Measurements from ENCODE around the gene OR2A14. TPM values are rescaled to one million over a fixed set of nuclear protein-coding genes. Genes with fewer than 3 reads are reported as not detected.
A peak's percentile ranks its signal among the peaks of the same experiment; 100 is the strongest.

OR2A14 gene
- total and polyA plus RNA-seq, 2 experiments from 2014 or later = not detected

- no peak overlapping the region for H3K4me3 ChIP-seq
- H2AFZ ChIP-seq = peak overlapping the region; percentile 56; the same call in 1 of the 2 replicates
- H4K20me1 ChIP-seq (replicated peaks; ENCODE audit: insufficient read depth) = no peaks in the 10 kb centered on the region
- H3K27ac ChIP-seq (ENCODE audit: low read depth) = no peak overlapping the region
- H3F3A ChIP-seq (replicated peaks; ENCODE audit: low read depth) = no peaks in the 10 kb centered on the region
- no peak overlapping the region for H3K4me2 ChIP-seq
- no peaks in the 10 kb centered on the region for H3K27me3 ChIP-seq (ENCODE audit: insufficient read depth)
- Mint-ChIP-seq H3K4me3 (no peak overlapping the region), H3K27ac (no peak overlapping the region), H3K27me3 (ENCODE audit: insufficient read depth, low read depth, poor library complexity) (no peaks in the 10 kb centered on the region), H3K9me3 (no peaks in the 10 kb centered on the region), H3K36me3 (ENCODE audit: low read depth) (no peaks in the 10 kb centered on the region), H3K4me1 (peaks cover 5% of the 10 kb centered on the region; the same call in 2 of the 3 replicates)
- H3K4me1 ChIP-seq (ENCODE audit: insufficient read depth) = no peaks in the 10 kb centered on the region
- no peak for TF ChIP-seq CTCF (conservative IDR thresholded peaks at IDR 0.05; ENCODE audit: low read depth in 2 of 2)
- TF ChIP-seq REST (IDR thresholded peaks at IDR 0.05; ENCODE audit: unreplicated experiment) = no peak
- TF ChIP-seq STAT1 (IDR thresholded peaks at IDR 0.05; ENCODE audit: unreplicated experiment) = no peak
- no peak for TF ChIP-seq JUNB (IDR thresholded peaks at IDR 0.05; ENCODE audit: unreplicated experiment)
- TF ChIP-seq EZH2 (IDR thresholded peaks at IDR 0.05; ENCODE audit: low read depth, unreplicated experiment) = no peak
- no peak for TF ChIP-seq ZNF331 (CRISPR knock-in tag; IDR thresholded peaks at IDR 0.05; ENCODE audit: low read depth)
- no peak for TF ChIP-seq ETS1 (IDR thresholded peaks at IDR 0.05)
- TF ChIP-seq ZNF114 (CRISPR knock-in tag; IDR thresholded peaks at IDR 0.05) = no peak
- no peak for TF ChIP-seq NANOG (IDR thresholded peaks at IDR 0.05; ENCODE audit: borderline replicate concordance)
- TF ChIP-seq EZH2phosphoT487 (IDR thresholded peaks at IDR 0.05; ENCODE audit: unreplicated experiment) = no peak
- no peak for TF ChIP-seq ZNF462 (CRISPR knock-in tag; IDR thresholded peaks at IDR 0.05)
- TF ChIP-seq CREB1 (CRISPR knock-in tag; IDR thresholded peaks at IDR 0.05; ENCODE audit: low read depth) = no peak
- no peak for TF ChIP-seq POLR2AphosphoS5 (IDR thresholded peaks at IDR 0.05; ENCODE audit: low read depth)
- DNase-seq (ENCODE audit: low spot score) (no peak), ATAC-seq (no peak)
- no peaks in the 10 kb centered on the region for H3K36me3 ChIP-seq (ENCODE audit: insufficient read depth)
- no peaks in the 10 kb centered on the region; the same call in 1 of the 2 replicates for H3K9me2 ChIP-seq (ENCODE audit: insufficient read depth)
- H3K79me2 ChIP-seq (replicated peaks; ENCODE audit: insufficient read depth) = no peaks in the 10 kb centered on the region
These were observed 22.4 kb upstream of the OR2A14 start for GRCh38 chr7:144100607-144101006.
